OCI-LY7 (cell line): ENCODE data around the gene DAPK3.

Experiments
- EZH2phosphoT487 ChIP-seq: fragments of 200-600 bp; sonication (generic); IDR thresholded peaks from 2 replicates; pipeline ENCODE4 v1.6.1; 2018; ENCODE audit warnings: low read depth, borderline replicate concordance, mild to moderate bottlenecking, mixed run types, antibody characterized with exemption, low read length, moderate library complexity, mixed read lengths
- TF ChIP-seq, protein P1 (sequence below): fragments of 200-600 bp; sonication (generic); conservative IDR thresholded peaks from 2 replicates; pipeline ENCODE4 v1.5.1; 2014; ENCODE audit warnings: mild to moderate bottlenecking, antibody characterized with exemption, low read length, moderate library complexity, mixed read lengths

DNA sequence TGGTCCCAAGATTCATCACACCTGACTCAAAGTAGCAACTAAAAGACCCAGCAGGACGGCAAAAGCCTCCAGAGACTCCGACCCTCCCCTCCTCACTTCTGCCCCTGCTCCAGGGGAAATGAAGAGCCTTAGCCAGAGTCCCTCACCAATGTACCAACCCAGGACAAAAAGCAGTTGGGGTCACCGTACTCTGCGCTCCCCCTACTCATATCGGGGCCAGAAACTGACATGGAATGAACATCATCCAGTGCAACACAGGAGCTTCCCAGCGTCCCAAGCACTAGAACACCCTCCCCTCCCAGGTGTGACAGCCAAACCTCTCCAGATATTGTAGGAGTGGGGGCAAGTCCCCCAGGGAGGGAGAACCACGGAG is 12.6 kb upstream of the DAPK3 start:
- TF ChIP-seq, protein P1, sequence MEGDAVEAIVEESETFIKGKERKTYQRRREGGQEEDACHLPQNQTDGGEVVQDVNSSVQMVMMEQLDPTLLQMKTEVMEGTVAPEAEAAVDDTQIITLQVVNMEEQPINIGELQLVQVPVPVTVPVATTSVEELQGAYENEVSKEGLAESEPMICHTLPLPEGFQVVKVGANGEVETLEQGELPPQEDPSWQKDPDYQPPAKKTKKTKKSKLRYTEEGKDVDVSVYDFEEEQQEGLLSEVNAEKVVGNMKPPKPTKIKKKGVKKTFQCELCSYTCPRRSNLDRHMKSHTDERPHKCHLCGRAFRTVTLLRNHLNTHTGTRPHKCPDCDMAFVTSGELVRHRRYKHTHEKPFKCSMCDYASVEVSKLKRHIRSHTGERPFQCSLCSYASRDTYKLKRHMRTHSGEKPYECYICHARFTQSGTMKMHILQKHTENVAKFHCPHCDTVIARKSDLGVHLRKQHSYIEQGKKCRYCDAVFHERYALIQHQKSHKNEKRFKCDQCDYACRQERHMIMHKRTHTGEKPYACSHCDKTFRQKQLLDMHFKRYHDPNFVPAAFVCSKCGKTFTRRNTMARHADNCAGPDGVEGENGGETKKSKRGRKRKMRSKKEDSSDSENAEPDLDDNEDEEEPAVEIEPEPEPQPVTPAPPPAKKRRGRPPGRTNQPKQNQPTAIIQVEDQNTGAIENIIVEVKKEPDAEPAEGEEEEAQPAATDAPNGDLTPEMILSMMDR: no peak
- no peak for TF ChIP-seq EZH2phosphoT487
